ENCODE results near the gene LRP1.

DNA sequence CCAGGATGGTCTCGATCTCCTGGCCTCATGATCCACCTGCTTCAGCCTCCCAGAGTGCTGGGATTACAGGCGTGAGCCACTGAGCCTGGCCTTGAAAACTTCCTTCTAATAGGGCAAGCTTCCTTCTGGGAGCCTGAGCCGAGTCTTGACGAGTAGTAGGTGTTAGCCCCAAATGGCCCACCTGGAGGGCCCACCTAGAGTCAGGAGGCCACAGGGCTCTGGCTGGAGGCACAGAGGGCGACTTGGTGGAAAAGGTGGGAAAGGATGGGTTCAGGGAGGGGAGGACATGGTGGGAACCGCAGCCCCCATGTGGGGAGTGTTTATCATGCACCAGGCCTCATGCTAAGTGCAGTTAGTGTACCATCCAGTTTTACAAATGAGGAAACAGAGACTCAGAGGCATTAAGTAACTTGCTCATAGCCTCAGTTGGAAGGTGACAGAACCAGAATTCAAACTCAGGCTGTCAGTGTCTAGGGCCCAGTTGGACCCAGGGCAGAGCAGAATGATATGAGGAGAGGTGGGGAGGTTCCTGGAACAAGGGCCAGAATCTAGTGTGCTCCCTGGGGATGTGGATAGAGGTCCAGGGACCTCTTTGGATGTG lies 22.2 kb downstream of the LRP1 start:
- TF ChIP-seq FOXK2 (IDR thresholded peaks at IDR 0.05) (no peak), FOXM1 (IDR thresholded peaks at IDR 0.05; ENCODE audit: borderline replicate concordance) (no peak), SP1 (IDR thresholded peaks at IDR 0.05) (no peak), ZNF384 (IDR thresholded peaks at IDR 0.05) (no peak), TARDBP (IDR thresholded peaks at IDR 0.05) (no peak), HDGF (IDR thresholded peaks at IDR 0.05; ENCODE audit: borderline replicate concordance) (no peak), BHLHE40 (IDR thresholded peaks at IDR 0.05; ENCODE audit: borderline replicate concordance) (no peak), ELF4 (IDR thresholded peaks at IDR 0.05) (no peak), SUZ12 (IDR thresholded peaks at IDR 0.05) (no peak)

All from HEK293T (cell line).